Astrocyte of the spinal cord (primary cell): Measurements from ENCODE around the gene PSKH1.
A peak's percentile ranks its signal among the peaks of the same experiment; 100 is the strongest.
"Not testable (repeated sequence)": the region's sequence is repeated elsewhere in the genome, so short reads cannot be mapped to it uniquely, and the experiment has no call there.

Source experiments
- DNase-seq: peaks from one replicate; pipeline ENCODE4 v3.0.0; 2011; ENCODE audit warnings: low read depth, low spot score
- H3K4me3 ChIP-seq: 2 replicates; pipeline ENCODE4 v1.5.1; 2011; ENCODE audit warnings: low read depth, mild to moderate bottlenecking, low read length, moderate library complexity
- CTCF ChIP-seq: IDR thresholded peaks from 2 replicates; pipeline ENCODE4 v1.5.1; 2012; ENCODE audit warnings: low read depth, mild to moderate bottlenecking, low read length, inconsistent platforms
- in situ Hi-C: cut with HindIII; loops from 2 replicates; pipeline ENCODE4 v1.10.0; 2017; ENCODE audit warnings: low sequenced_read_pairs

The PSKH1 gene

GRCh38 chr16:67910158-67910557 lies 17.1 kb downstream of the PSKH1 start:
- in situ Hi-C loops = no loop called here
- no peak for TF ChIP-seq CTCF
- peak; percentile 73 for DNase-seq
- H3K4me3 ChIP-seq = no peak overlapping the region

GRCh38 chr16:67914758-67915495 lies 21.9 kb downstream of the PSKH1 start:
- DNase-seq = no peak
- TF ChIP-seq CTCF = no peak
- no peak overlapping the region for H3K4me3 ChIP-seq
- in situ Hi-C loops = no loop called here

- in situ Hi-C loops, DNase-seq, H3K4me3 ChIP-seq: not testable (repeated sequence)
Measured at GRCh38 chr16:67915496-67915769, 22.4 kb downstream of the PSKH1 start.

GRCh38 chr16:67915831-67916723 lies 23.0 kb downstream of the PSKH1 start:
- in situ Hi-C loops = no loop called here
- TF ChIP-seq CTCF = no peak

GRCh38 chr16:67917140-67917851 lies 24.2 kb downstream of the PSKH1 start:
- DNase-seq = no peak
- no peak overlapping the region for H3K4me3 ChIP-seq
- no peak for TF ChIP-seq CTCF
- in situ Hi-C loops = no loop called here

More at GRCh38 chr16:67915831-67916723, 23.0 kb downstream of the PSKH1 start:
- H3K4me3 ChIP-seq = no peak overlapping the region
- DNase-seq = no peak

- DNase-seq = peak; percentile 74
- no peak overlapping the region for H3K4me3 ChIP-seq
- no peak for TF ChIP-seq CTCF
- in situ Hi-C loops = no loop called here
Measured at GRCh38 chr16:67917852-67918236, 24.8 kb downstream of the PSKH1 start.
